Uterus (tissue), 2 donors: ENCODE results near the gene AEN.

ENCODE experiments used
- CTCF ChIP-seq, 4 experiments: fragments of 200-600 bp in 2 of 4; fragments of 450-650 bp in 2 of 4; sonication (generic) in 2 of 4; IDR thresholded peaks; one replicate each; pipeline ENCODE4 v1.5.1; 2016 to 2019; ENCODE audit warnings: antibody characterized with exemption in 4 of 4, mild to moderate bottlenecking in 2 of 4, moderate library complexity in 1 of 4
- POLR2A ChIP-seq, 2 donors: fragments of 450-650 bp; IDR thresholded peaks; one replicate each; pipeline ENCODE4 v1.6.1; 2016; ENCODE audit warnings: antibody characterized with exemption in 2 of 2, mild to moderate bottlenecking in 1 of 2, moderate library complexity in 1 of 2

GRCh38 chr15:88629071-88629470 lies 7.9 kb downstream of the AEN start:
- no peak for TF ChIP-seq CTCF (IDR thresholded peaks at IDR 0.05)
- TF ChIP-seq POLR2A (IDR thresholded peaks at IDR 0.05) = no peak
